OCI-LY7 (cell line): ENCODE data around the gene TRIAP1. TPM values are rescaled to one million over a fixed set of nuclear protein-coding genes. Genes with fewer than 3 reads are reported as not detected.

Experiments
- BruUV-seq: library from RNA; stranded (reverse); fragments of 400-500 nt; replicated peaks from 2 replicates; lab custom pipeline; 2021; lab: Mats Ljungman, UMichigan
- CTCF ChIA-PET: fragments of 300-600 bp; sonication (Branson Sonifier 250); formaldehyde crosslinking; loops from one replicate; lab custom pipeline; 2022; ENCODE audit warnings: antibody characterized with exemption; ENCODE audit not compliant: unreplicated experiment; lab: Charles Lee
- POLR2A ChIA-PET: fragments of 300-600 bp; sonication (Branson Sonifier 250); formaldehyde crosslinking; loops from one replicate; lab custom pipeline; 2022; ENCODE audit warnings: antibody characterized with exemption; lab: Charles Lee
- DNase-seq: peaks from one replicate; pipeline ENCODE4 v3.0.0-alpha.2; 2015; ENCODE audit warnings: low spot score
- H2AFZ ChIP-seq: fragments of 200-600 bp; sonication (generic), shearing (Covaris generic); 2 replicates; pipeline ENCODE4 v1.6.1; 2014; ENCODE audit warnings: mild to moderate bottlenecking, antibody characterized with exemption, low read length, moderate library complexity
- H3K27ac ChIP-seq: fragments of 200-600 bp; sonication (generic); 2 replicates; pipeline ENCODE4 v1.5.1; 2014; ENCODE audit warnings: mixed run types, low read depth, mild to moderate bottlenecking, moderate library complexity, low read length, inconsistent platforms; ENCODE audit not compliant: poor library complexity, severe bottlenecking
- H3K36me3 ChIP-seq: fragments of 200-600 bp; sonication (generic); 2 replicates; pipeline ENCODE4 v1.6.1; 2014; ENCODE audit warnings: mild to moderate bottlenecking, antibody characterized with exemption, low read length, moderate library complexity, mixed read lengths; ENCODE audit not compliant: insufficient read depth
- H3K4me1 ChIP-seq: fragments of 200-600 bp; sonication (generic); 2 replicates; pipeline ENCODE4 v1.5.1; 2014; ENCODE audit warnings: mild to moderate bottlenecking, low read length; ENCODE audit not compliant: insufficient read depth, poor library complexity, severe bottlenecking
- H3K4me2 ChIP-seq: fragments of 200-600 bp; sonication (generic); 2 replicates; pipeline ENCODE4 v1.6.1; 2014; ENCODE audit warnings: mild to moderate bottlenecking, low read length
- H3K4me3 ChIP-seq: fragments of 200-600 bp; sonication (generic); 2 replicates; pipeline ENCODE4 v1.5.1; 2014; ENCODE audit warnings: mild to moderate bottlenecking, low read depth, low read length; ENCODE audit not compliant: poor library complexity, severe bottlenecking
- H3K79me2 ChIP-seq: fragments of 200-600 bp; sonication (generic); 2 replicates; pipeline ENCODE4 v1.6.1; 2016; ENCODE audit warnings: low read depth, mild to moderate bottlenecking, low read length, moderate library complexity, mixed read lengths; ENCODE audit not compliant: insufficient read depth
- H3K9me2 ChIP-seq: fragments of 200-600 bp; sonication (generic); 2 replicates; pipeline ENCODE4 v1.6.1; 2016; ENCODE audit warnings: mild to moderate bottlenecking, low read length, mixed read lengths; ENCODE audit not compliant: insufficient read depth
- H3K9me3 ChIP-seq: fragments of 200-600 bp; sonication (generic); 2 replicates; pipeline ENCODE4 v1.6.1; 2014; ENCODE audit warnings: mild to moderate bottlenecking, mixed run types, low read length, mixed read lengths
- H4K20me1 ChIP-seq: fragments of 200-600 bp; sonication (generic); 2 replicates; pipeline ENCODE4 v1.6.1; 2014; ENCODE audit warnings: mild to moderate bottlenecking, antibody characterized with exemption, low read length, moderate library complexity, mixed read lengths; ENCODE audit not compliant: insufficient read depth
- EZH2phosphoT487 ChIP-seq: fragments of 200-600 bp; sonication (generic); IDR thresholded peaks from 2 replicates; pipeline ENCODE4 v1.6.1; 2018; ENCODE audit warnings: low read depth, borderline replicate concordance, mild to moderate bottlenecking, mixed run types, antibody characterized with exemption, low read length, moderate library complexity, mixed read lengths
- intact Hi-C: fragments of 100-400 bp; cut with micrococcal nuclease; formaldehyde crosslinking; loops from one replicate; pipeline ENCODE4 v1.10.0; 2022; ENCODE audit not compliant: unreplicated experiment
- total RNA-seq, 2 experiments: library from RNA; depleted of rRNA in 1 of 2; stranded (reverse); fragments of >200 nt in 1 of 2; shearing (Covaris generic) in 1 of 2; gene quantifications; 2 replicates each; pipeline ENCODE4 v1.2.3, GENCODE V29; 2014 to 2022
- TF ChIP-seq, protein P1 (sequence below): fragments of 200-600 bp; sonication (generic); conservative IDR thresholded peaks from 2 replicates; pipeline ENCODE4 v1.5.1; 2014; ENCODE audit warnings: mild to moderate bottlenecking, antibody characterized with exemption, low read length, moderate library complexity, mixed read lengths

TRIAP1 gene
- total RNA-seq, 2 experiments from 2014 or later: 23.9 to 25.9 TPM

- Histone ChIP-seq H3K27ac (no peak overlapping the region), H3K9me3 (no peaks in the 10 kb centered on the region), H3K4me1 (no peaks in the 10 kb centered on the region), H2AFZ (no peak overlapping the region), H3K4me2 (no peak overlapping the region), H4K20me1 (no peaks in the 10 kb centered on the region), H3K4me3 (no peak overlapping the region), H3K9me2 (no peaks in the 10 kb centered on the region), H3K36me3 (no peaks in the 10 kb centered on the region), H3K79me2 (no peaks in the 10 kb centered on the region)
- CTCF ChIA-PET: no interaction called here
- DNase-seq: no peak
- POLR2A ChIA-PET: interaction anchor here (0.7 kb wide), 1 partner anchor 313 kb away, joined by 4 read pairs; no protein-coding TSS in a partner anchor
- intact Hi-C loops: no loop called here
- TF ChIP-seq EZH2phosphoT487: no peak
- TF ChIP-seq, protein P1, sequence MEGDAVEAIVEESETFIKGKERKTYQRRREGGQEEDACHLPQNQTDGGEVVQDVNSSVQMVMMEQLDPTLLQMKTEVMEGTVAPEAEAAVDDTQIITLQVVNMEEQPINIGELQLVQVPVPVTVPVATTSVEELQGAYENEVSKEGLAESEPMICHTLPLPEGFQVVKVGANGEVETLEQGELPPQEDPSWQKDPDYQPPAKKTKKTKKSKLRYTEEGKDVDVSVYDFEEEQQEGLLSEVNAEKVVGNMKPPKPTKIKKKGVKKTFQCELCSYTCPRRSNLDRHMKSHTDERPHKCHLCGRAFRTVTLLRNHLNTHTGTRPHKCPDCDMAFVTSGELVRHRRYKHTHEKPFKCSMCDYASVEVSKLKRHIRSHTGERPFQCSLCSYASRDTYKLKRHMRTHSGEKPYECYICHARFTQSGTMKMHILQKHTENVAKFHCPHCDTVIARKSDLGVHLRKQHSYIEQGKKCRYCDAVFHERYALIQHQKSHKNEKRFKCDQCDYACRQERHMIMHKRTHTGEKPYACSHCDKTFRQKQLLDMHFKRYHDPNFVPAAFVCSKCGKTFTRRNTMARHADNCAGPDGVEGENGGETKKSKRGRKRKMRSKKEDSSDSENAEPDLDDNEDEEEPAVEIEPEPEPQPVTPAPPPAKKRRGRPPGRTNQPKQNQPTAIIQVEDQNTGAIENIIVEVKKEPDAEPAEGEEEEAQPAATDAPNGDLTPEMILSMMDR: no peak
- BruUV-seq: no TSS peak
Observed at GRCh38 chr12:120422892-120423456, 23.2 kb downstream of the TRIAP1 start.

DNA sequence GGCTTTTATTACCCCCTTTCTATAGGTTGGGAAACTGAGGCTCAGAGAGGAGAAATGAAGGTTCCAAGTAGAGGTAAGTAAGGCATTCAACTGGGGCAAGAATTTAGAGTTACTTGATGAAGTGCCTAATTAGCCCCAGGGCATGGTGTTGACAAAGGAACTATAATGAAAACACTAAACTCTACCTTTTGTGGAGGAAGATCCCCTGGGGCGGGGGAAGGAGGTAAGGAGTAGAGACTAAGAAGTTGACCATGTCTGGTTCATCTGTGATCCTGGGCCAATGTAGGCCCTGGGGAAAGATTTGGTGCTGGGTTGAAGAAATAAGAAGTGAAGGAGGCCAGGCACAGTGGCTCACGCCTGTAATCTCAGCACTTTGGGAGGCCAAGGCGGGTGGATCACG lies 24.5 kb downstream of the TRIAP1 start:
- Histone ChIP-seq H3K9me3 (no peaks in the 10 kb centered on the region), H3K4me2 (no peak overlapping the region), H3K4me3 (no peak overlapping the region), H4K20me1 (no peaks in the 10 kb centered on the region), H3K27ac (no peak overlapping the region), H2AFZ (no peak overlapping the region), H3K36me3 (no peaks in the 10 kb centered on the region), H3K79me2 (no peaks in the 10 kb centered on the region), H3K4me1 (no peaks in the 10 kb centered on the region), H3K9me2 (no peaks in the 10 kb centered on the region)
- no peak for DNase-seq
- ChIA-PET POLR2A (no interaction called here), CTCF (no interaction called here)
- BruUV-seq: no TSS peak
- TF ChIP-seq EZH2phosphoT487: no peak
- TF ChIP-seq, protein P1: no peak
- intact Hi-C loops: no loop called here

DNA sequence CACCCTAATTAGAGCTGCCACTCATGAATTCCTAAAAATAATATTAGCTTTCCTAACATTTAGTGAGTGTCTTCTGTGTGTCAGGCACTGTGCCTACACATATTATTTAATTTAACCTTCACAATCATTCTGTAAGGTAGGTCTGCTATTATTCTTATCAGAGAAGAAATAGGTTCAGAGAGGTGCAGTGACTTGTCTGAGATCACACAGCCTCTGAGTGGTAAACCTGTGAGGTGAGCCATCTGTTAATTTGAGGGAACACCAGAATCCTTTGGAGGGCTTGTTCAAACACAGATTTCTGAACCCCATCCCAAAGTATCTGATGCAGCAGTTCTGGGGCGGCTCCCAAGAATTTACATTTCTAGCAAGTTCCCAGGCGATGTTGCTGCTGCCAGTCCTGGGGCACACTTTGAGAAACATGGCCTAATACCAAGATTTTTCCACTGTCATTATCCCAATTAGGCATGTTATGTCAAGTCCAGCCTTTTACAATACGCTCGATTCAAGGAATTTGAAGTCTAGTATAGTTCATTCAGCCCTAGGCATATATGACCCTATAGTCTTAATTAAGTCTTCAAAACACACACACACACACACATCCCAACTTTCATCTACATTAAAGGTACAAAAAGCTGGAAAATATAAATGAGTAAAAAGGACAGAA lies 28.1 kb downstream of the TRIAP1 start:
- Histone ChIP-seq H3K9me3 (no peaks in the 10 kb centered on the region), H3K79me2 (no peaks in the 10 kb centered on the region), H3K4me3 (no peak overlapping the region), H3K4me1 (no peaks in the 10 kb centered on the region), H4K20me1 (no peaks in the 10 kb centered on the region), H3K4me2 (no peak overlapping the region), H2AFZ (no peak overlapping the region), H3K9me2 (no peaks in the 10 kb centered on the region), H3K27ac (no peak overlapping the region), H3K36me3 (no peaks in the 10 kb centered on the region)
- BruUV-seq: no TSS peak
- ChIA-PET CTCF (no interaction called here), POLR2A (interaction anchor here (0.6 kb wide), 1 partner anchor 83 kb away, joined by 3 read pairs; no protein-coding TSS in a partner anchor)
- intact Hi-C loops: no loop called here
- TF ChIP-seq, protein P1: no peak
- DNase-seq: no peak
